AG09309 (cell line): ENCODE measurements around the gene PPFIA3.

Experiments used
- DNase-seq: peaks from one replicate; pipeline ENCODE4 v3.0.0-alpha.2; 2010; ENCODE audit warnings: low read depth
- H3K4me3 ChIP-seq: 2 replicates; pipeline ENCODE4 v1.5.1; 2011; ENCODE audit warnings: mild to moderate bottlenecking, low read depth, low read length, moderate library complexity; ENCODE audit not compliant: control insufficient read depth
- CTCF ChIP-seq: IDR thresholded peaks from 2 replicates; pipeline ENCODE4 v1.5.1; 2011; ENCODE audit warnings: mild to moderate bottlenecking, low read depth, low read length, inconsistent platforms; ENCODE audit not compliant: insufficient read depth, control insufficient read depth; ENCODE audit errors: missing control alignments

Gene PPFIA3

GRCh38 chr19:49092686-49093085 is 26.7 kb upstream of the PPFIA3 start:
- no peak for DNase-seq
- TF ChIP-seq CTCF = no peak
- H3K4me3 ChIP-seq = no peak overlapping the region

GRCh38 chr19:49094505-49095482 is 24.6 kb upstream of the PPFIA3 start:
- no peak for DNase-seq
- H3K4me3 ChIP-seq = no peak overlapping the region
- TF ChIP-seq CTCF = no peak

DNA sequence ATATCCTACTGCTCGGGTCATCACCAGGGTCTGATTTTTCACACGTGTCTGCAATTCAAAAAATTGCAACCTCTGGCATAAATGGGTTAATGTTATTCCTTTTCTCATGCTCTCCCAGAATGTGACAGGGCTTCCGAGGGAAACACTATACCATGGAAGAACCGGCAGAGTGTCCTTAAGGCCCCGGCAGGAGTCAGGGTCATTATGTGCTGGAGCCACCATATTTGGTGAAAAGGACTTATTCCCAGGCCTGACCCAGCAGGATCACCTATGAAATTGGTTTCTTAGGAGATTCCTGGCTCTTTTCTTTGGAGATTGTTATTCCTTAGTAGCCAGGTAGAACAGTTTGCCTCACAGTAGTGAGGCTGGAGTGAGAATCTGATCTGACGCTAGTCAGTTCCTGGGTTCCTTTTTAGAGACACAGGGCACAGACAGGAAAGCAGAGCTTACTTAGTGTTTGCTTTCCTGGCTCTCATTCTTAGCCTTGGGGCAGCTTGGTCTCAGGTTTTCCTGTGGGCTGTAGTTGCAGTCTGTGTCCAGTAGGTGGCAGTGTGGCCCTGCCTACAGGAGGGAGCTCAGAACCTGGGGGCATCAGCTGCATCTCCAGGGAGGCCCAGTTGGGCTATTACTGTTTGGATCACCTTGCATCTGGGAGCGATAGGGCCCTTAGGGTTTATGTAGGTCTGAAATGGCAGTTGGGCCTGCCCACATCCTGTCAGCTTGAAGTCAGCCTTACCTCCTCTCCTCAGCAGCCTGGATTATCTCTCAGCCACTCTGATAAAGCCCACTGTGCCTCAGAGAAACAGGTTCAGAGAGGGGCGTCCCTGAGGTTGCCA is 21.7 kb upstream of the PPFIA3 start:
- TF ChIP-seq CTCF = peak; percentile 99
- DNase-seq = no peak
- no peak overlapping the region for H3K4me3 ChIP-seq

DNA sequence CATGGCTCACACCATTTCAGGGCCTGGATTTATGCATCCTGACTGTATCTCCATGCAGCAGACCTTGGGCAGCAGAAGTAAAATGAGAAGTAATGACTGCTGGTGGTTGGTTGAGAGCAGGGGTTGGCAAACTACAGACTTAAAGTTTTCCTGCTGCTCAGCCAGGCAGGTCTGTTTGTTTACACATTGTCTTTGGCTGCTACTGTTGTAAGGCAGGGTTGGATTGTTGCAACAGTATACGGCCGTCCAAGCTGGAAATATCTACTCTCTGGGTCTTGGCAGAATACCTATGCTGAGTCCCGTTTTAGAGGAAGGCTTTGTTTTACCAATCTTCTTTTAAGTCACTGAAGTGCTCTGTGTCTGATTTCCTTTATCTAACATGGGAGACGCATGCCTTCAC is 20.5 kb upstream of the PPFIA3 start:
- H3K4me3 ChIP-seq = no peak overlapping the region
- DNase-seq = no peak
- TF ChIP-seq CTCF = no peak

DNA sequence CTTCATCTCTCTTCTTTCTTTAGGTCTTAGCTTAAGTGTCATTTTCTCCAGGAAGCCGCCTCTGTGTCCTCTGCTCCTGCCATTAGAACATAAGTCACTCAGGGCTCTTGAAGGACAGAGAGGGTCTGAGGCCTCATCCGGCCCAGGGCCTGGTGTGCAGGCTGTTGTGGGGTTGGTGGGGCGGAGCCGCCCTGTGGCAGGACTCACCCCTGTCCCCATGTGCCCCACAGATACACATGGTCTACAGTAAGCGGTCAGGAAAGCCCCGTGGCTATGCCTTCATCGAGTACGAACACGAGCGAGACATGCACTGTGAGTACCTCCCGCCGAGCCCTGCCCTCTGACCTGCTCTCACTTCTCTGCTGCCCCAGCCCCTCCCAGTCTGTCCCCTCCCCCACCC is 18.2 kb upstream of the PPFIA3 start:
- H3K4me3 ChIP-seq = no peak overlapping the region
- no peak for TF ChIP-seq CTCF
- no peak for DNase-seq

- H3K4me3 ChIP-seq = no peak overlapping the region
- no peak for TF ChIP-seq CTCF
- no peak for DNase-seq
These were observed 17.0 kb upstream of the PPFIA3 start for GRCh38 chr19:49102303-49102702.
